GM12892 (cell line): ENCODE measurements around the gene TMEM31.

Source experiments
- POLR2A ChIP-seq: IDR thresholded peaks from 2 replicates; pipeline ENCODE4 v1.6.1; 2011; ENCODE audit warnings: low read depth, low read length, control low read depth
- POLR2AphosphoS5 ChIP-seq: IDR thresholded peaks from 2 replicates; pipeline ENCODE4 v1.6.1; 2011; ENCODE audit warnings: low read depth, low read length, control low read depth
- TAF1 ChIP-seq: IDR thresholded peaks from 2 replicates; pipeline ENCODE4 v1.6.1; 2011; ENCODE audit warnings: low read depth, mild to moderate bottlenecking, control low read depth, low read length, borderline replicate concordance

GRCh38 chrX:103730147-103730795, 19.6 kb downstream of the TMEM31 start:
- TF ChIP-seq POLR2A (no peak), POLR2AphosphoS5 (no peak), TAF1 (no peak)
